HEK293 (cell line): ENCODE measurements around the gene CLMN.

Experiments used
- CTCF ChIA-PET: fragments of 350-600 bp; formaldehyde crosslinking; extraction: SDS; loops from one replicate; lab custom pipeline; 2021; ENCODE audit warnings: antibody characterized with exemption; lab: Yijun Ruan, JAX
- POLR2A ChIA-PET: fragments of 300-600 bp; formaldehyde crosslinking; extraction: SDS; loops from one replicate; lab custom pipeline; 2020; ENCODE audit warnings: antibody characterized with exemption, inconsistent platforms; lab: Yijun Ruan, JAX
- H3K27ac ChIP-seq: fragments of 200-500 bp; sonication (Bioruptor generic); 2 replicates; pipeline ENCODE4 v1.5.1; 2014; ENCODE audit warnings: low read depth, low read length, control low read depth, inconsistent platforms; ENCODE audit errors: extremely low read depth
- H3K36me3 ChIP-seq, 2 experiments: fragments of 200-500 bp in 1 of 2; sonication (Bioruptor generic) in 1 of 2; 1 replicate in 1 of 2; 2 replicates in 1 of 2; pipeline ENCODE4 v1.5.1; 2014 to 2017; ENCODE audit warnings: inconsistent platforms in 2 of 2, low read length in 2 of 2; ENCODE audit not compliant: control insufficient read depth in 2 of 2, insufficient read depth in 1 of 2
- H3K4me1 ChIP-seq: fragments of 200-500 bp; sonication (Bioruptor generic); 2 replicates; pipeline ENCODE4 v1.5.1; 2014; ENCODE audit warnings: mild to moderate bottlenecking, low read length, inconsistent platforms; ENCODE audit not compliant: control insufficient read depth, insufficient read depth
- H3K4me3 ChIP-seq: 2 replicates; pipeline ENCODE4 v1.5.1; 2011; ENCODE audit warnings: low read depth, mild to moderate bottlenecking, control low read depth, low read length, moderate library complexity
- H3K9me3 ChIP-seq: fragments of 200-500 bp; sonication (Bioruptor generic); 2 replicates; pipeline ENCODE4 v1.5.1; 2014; ENCODE audit warnings: low read depth, low read length, inconsistent platforms; ENCODE audit not compliant: control insufficient read depth, insufficient read depth
- GLI4 ChIP-seq: fragments of 450-650 bp; formaldehyde crosslinking; IDR thresholded peaks from 2 replicates; pipeline ENCODE4 v1.5.1; 2016; ENCODE audit warnings: missing biosample characterization, missing genetic modification characterization
- KLF7 ChIP-seq: fragments of 450-650 bp; formaldehyde crosslinking; IDR thresholded peaks from 2 replicates; pipeline ENCODE4 v1.5.1; 2016; ENCODE audit warnings: missing biosample characterization, missing genetic modification characterization, borderline replicate concordance
- TRIM28 ChIP-seq: IDR thresholded peaks from 2 replicates; pipeline ENCODE4 v1.6.1; 2011; ENCODE audit warnings: low read length, control low read depth, borderline replicate concordance
- YY2 ChIP-seq: fragments of 450-650 bp; formaldehyde crosslinking; IDR thresholded peaks from 2 replicates; pipeline ENCODE4 v1.5.1; 2016; ENCODE audit warnings: missing biosample characterization, missing genetic modification characterization
- ZBTB17 ChIP-seq: fragments of 450-650 bp; formaldehyde crosslinking; IDR thresholded peaks from 2 replicates; pipeline ENCODE4 v1.5.1; 2016; ENCODE audit warnings: missing biosample characterization, missing genetic modification characterization
- ZFP37 ChIP-seq: fragments of 450-650 bp; formaldehyde crosslinking; IDR thresholded peaks from 2 replicates; pipeline ENCODE4 v1.5.1; 2016; ENCODE audit warnings: missing biosample characterization, missing genetic modification characterization
- ZIC2 ChIP-seq: fragments of 450-650 bp; formaldehyde crosslinking; IDR thresholded peaks from 2 replicates; pipeline ENCODE4 v1.5.1; 2016; ENCODE audit warnings: missing biosample characterization, missing genetic modification characterization
- ZNF121 ChIP-seq: fragments of 450-650 bp; formaldehyde crosslinking; IDR thresholded peaks from 2 replicates; pipeline ENCODE4 v1.5.1; 2016; ENCODE audit warnings: missing biosample characterization, missing genetic modification characterization
- ZNF133 ChIP-seq: fragments of 450-650 bp; formaldehyde crosslinking; IDR thresholded peaks from 2 replicates; pipeline ENCODE4 v1.5.1; 2016; ENCODE audit warnings: missing biosample characterization, missing genetic modification characterization
- ZNF140 ChIP-seq: fragments of 450-650 bp; formaldehyde crosslinking; IDR thresholded peaks from 2 replicates; pipeline ENCODE4 v1.5.1; 2016; ENCODE audit warnings: missing biosample characterization, missing genetic modification characterization
- ZNF16 ChIP-seq: fragments of 450-650 bp; formaldehyde crosslinking; IDR thresholded peaks from 2 replicates; pipeline ENCODE4 v1.5.1; 2016; ENCODE audit warnings: low read depth, missing biosample characterization, missing genetic modification characterization
- ZNF174 ChIP-seq: fragments of 450-650 bp; formaldehyde crosslinking; IDR thresholded peaks from 2 replicates; pipeline ENCODE4 v1.5.0; 2017; ENCODE audit warnings: missing biosample characterization, mild to moderate bottlenecking, missing genetic modification characterization
- ZNF221 ChIP-seq: fragments of 450-650 bp; formaldehyde crosslinking; IDR thresholded peaks from 2 replicates; pipeline ENCODE4 v1.5.1; 2017; ENCODE audit warnings: missing biosample characterization, missing genetic modification characterization, borderline replicate concordance
- ZNF473 ChIP-seq: fragments of 450-650 bp; formaldehyde crosslinking; IDR thresholded peaks from 2 replicates; pipeline ENCODE4 v1.5.1; 2017; ENCODE audit warnings: missing biosample characterization, missing genetic modification characterization
- ZNF514 ChIP-seq: fragments of 450-650 bp; formaldehyde crosslinking; IDR thresholded peaks from 2 replicates; pipeline ENCODE4 v1.5.1; 2016; ENCODE audit warnings: missing biosample characterization, missing genetic modification characterization
- ZNF548 ChIP-seq: fragments of 450-650 bp; formaldehyde crosslinking; IDR thresholded peaks from 2 replicates; pipeline ENCODE4 v1.5.1; 2016; ENCODE audit warnings: missing biosample characterization, missing genetic modification characterization
- ZNF560 ChIP-seq: fragments of 450-650 bp; formaldehyde crosslinking; IDR thresholded peaks from 2 replicates; pipeline ENCODE4 v1.5.1; 2017; ENCODE audit warnings: missing biosample characterization, missing genetic modification characterization, borderline replicate concordance
- ZNF561 ChIP-seq: fragments of 450-650 bp; IDR thresholded peaks from 2 replicates; pipeline ENCODE4 v1.5.1; 2018; ENCODE audit warnings: missing biosample characterization, missing genetic modification characterization, borderline replicate concordance
- ZNF571 ChIP-seq: fragments of 450-650 bp; formaldehyde crosslinking; IDR thresholded peaks from 2 replicates; pipeline ENCODE4 v1.5.0; 2017; ENCODE audit warnings: missing biosample characterization, missing genetic modification characterization
- ZNF701 ChIP-seq: fragments of 450-650 bp; formaldehyde crosslinking; IDR thresholded peaks from 2 replicates; pipeline ENCODE4 v1.5.1; 2016; ENCODE audit warnings: missing biosample characterization, missing genetic modification characterization
- ZNF777 ChIP-seq: fragments of 450-650 bp; formaldehyde crosslinking; IDR thresholded peaks from 2 replicates; pipeline ENCODE4 v1.5.1; 2017; ENCODE audit warnings: missing biosample characterization, missing genetic modification characterization, borderline replicate concordance
- ZNF830 ChIP-seq: fragments of 450-650 bp; IDR thresholded peaks from 2 replicates; pipeline ENCODE4 v1.5.0; 2018; ENCODE audit warnings: missing biosample characterization, missing genetic modification characterization, low read depth, mild to moderate bottlenecking, moderate library complexity
- TF ChIP-seq, protein P1 (sequence below): fragments of 450-650 bp; formaldehyde crosslinking; IDR thresholded peaks from 2 replicates; pipeline ENCODE4 v1.5.1; 2016; ENCODE audit warnings: missing biosample characterization, missing genetic modification characterization
- TF ChIP-seq, protein P2 (sequence below): fragments of 450-650 bp; IDR thresholded peaks from 2 replicates; pipeline ENCODE4 v1.5.1; 2018; ENCODE audit warnings: missing biosample characterization, missing genetic modification characterization
- TF ChIP-seq, protein P3 (sequence below): fragments of 450-650 bp; formaldehyde crosslinking; conservative IDR thresholded peaks from 2 replicates; pipeline ENCODE4 v1.5.1; 2016; ENCODE audit warnings: low read depth, missing biosample characterization, missing genetic modification characterization

Gene CLMN

DNA sequence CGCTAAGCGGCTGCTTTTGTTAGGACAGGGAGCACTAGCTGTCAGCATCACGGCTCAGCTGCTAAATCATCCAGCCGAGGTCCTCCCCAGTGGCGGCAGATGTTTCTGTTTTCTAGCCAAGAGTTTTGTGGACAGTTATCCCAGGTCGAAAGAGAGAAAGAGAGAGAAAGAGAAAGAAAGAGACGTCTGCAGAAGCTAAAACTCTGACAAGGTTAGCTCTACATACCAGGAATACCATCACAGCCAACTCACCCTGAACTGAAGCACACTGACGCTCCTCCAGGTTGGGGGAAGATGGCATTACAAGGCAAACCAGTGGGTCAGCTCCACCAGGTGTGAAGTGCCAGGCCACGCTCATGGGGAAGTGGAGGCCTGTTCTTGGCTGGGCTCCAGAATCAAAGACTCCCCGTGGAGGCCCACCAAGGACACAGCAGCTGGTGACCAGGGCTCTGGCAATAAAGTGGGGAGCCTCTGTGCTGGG is 97.5 kb downstream of the CLMN start:
- Histone ChIP-seq H3K4me1 (peaks cover 7% of the 10 kb centered on the region), H3K36me3 (no peaks in the 10 kb centered on the region), H3K4me3 (no peak overlapping the region), H3K27ac (no peak overlapping the region), H3K9me3 (no peaks in the 10 kb centered on the region)
- ChIA-PET POLR2A (no interaction called here), CTCF (interaction anchor here (0.7 kb wide), 1 partner anchor 188 kb away, joined by 3 read pairs; no protein-coding TSS in a partner anchor)
- TF ChIP-seq ZNF571 (tag by site-specific recombination) (no peak), ZIC2 (tag by site-specific recombination) (peak; percentile 54)

DNA sequence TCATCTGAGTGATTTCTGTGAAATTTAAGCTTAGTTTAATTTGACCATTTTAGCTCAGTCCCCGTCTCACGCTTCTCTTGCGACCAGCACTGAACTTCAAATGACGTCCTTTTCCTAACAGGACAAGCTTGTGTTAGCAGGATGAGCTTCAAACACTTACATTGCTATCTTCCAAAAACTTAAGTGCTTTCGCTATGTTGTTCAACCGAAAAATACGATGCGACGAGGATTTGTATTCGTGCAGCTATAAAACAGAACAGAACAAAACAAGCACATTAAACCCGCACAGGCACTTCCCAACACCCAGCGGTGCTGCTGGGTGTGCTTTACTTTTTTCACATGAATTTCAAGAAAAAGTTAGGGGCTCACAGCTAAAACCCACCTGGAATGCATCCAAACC is 98.2 kb downstream of the CLMN start:
- Histone ChIP-seq H3K4me1 (no peaks in the 10 kb centered on the region; the same call in 1 of the 2 replicates), H3K9me3 (no peaks in the 10 kb centered on the region), H3K4me3 (no peak overlapping the region), H3K27ac (no peak overlapping the region), H3K36me3 (no peaks in the 10 kb centered on the region)
- TF ChIP-seq GLI4 (tag by site-specific recombination) = no peak
- no peak for TF ChIP-seq ZNF548 (tag by site-specific recombination)
- TF ChIP-seq, protein P1, sequence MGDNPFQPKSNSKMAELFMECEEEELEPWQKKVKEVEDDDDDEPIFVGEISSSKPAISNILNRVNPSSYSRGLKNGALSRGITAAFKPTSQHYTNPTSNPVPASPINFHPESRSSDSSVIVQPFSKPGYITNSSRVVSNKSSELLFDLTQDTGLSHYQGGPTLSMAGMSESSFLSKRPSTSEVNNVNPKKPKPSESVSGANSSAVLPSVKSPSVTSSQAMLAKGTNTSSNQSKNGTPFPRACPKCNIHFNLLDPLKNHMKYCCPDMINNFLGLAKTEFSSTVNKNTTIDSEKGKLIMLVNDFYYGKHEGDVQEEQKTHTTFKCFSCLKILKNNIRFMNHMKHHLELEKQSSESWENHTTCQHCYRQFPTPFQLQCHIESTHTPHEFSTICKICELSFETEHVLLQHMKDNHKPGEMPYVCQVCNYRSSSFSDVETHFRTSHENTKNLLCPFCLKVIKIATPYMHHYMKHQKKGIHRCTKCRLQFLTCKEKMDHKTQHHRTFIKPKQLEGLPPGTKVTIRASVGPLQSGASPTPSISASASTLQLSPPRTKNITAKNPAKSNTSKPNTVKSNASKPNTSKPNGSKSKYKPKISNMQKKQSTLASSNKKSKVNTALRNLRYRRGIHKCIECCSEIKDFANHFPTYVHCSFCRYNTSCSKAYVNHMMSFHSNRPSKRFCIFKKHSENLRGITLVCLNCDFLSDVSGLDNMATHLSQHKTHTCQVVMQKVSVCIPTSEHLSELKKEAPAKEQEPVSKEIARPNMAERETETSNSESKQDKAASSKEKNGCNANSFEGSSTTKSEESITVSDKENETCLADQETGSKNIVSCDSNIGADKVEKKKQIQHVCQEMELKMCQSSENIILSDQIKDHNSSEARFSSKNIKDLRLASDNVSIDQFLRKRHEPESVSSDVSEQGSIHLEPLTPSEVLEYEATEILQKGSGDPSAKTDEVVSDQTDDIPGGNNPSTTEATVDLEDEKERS (tag by site-specific recombination) = no peak
- no peak for TF ChIP-seq TRIM28
- no peak for TF ChIP-seq ZNF221
- TF ChIP-seq ZNF16 (tag by site-specific recombination) = no peak
- TF ChIP-seq ZNF473 = no peak
- no peak for TF ChIP-seq ZNF133 (tag by site-specific recombination)
- no peak for TF ChIP-seq ZNF514 (tag by site-specific recombination)
- TF ChIP-seq, protein P2, sequence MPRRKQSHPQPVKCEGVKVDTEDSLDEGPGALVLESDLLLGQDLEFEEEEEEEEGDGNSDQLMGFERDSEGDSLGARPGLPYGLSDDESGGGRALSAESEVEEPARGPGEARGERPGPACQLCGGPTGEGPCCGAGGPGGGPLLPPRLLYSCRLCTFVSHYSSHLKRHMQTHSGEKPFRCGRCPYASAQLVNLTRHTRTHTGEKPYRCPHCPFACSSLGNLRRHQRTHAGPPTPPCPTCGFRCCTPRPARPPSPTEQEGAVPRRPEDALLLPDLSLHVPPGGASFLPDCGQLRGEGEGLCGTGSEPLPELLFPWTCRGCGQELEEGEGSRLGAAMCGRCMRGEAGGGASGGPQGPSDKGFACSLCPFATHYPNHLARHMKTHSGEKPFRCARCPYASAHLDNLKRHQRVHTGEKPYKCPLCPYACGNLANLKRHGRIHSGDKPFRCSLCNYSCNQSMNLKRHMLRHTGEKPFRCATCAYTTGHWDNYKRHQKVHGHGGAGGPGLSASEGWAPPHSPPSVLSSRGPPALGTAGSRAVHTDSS (tag by site-specific recombination) = no peak
- no peak for TF ChIP-seq ZNF174 (tag by site-specific recombination)
- no peak for TF ChIP-seq ZFP37 (tag by site-specific recombination)
- no peak for TF ChIP-seq ZNF121
- no peak for TF ChIP-seq ZNF830
- TF ChIP-seq ZNF560 (tag by site-specific recombination) = no peak
- TF ChIP-seq ZBTB17 (tag by site-specific recombination) = no peak
- ChIA-PET CTCF (interaction anchor here (0.7 kb wide), 2 partner anchors 12 to 189 kb away, joined by 3 read pairs; no protein-coding TSS in a partner anchor), POLR2A (no interaction called here)

DNA sequence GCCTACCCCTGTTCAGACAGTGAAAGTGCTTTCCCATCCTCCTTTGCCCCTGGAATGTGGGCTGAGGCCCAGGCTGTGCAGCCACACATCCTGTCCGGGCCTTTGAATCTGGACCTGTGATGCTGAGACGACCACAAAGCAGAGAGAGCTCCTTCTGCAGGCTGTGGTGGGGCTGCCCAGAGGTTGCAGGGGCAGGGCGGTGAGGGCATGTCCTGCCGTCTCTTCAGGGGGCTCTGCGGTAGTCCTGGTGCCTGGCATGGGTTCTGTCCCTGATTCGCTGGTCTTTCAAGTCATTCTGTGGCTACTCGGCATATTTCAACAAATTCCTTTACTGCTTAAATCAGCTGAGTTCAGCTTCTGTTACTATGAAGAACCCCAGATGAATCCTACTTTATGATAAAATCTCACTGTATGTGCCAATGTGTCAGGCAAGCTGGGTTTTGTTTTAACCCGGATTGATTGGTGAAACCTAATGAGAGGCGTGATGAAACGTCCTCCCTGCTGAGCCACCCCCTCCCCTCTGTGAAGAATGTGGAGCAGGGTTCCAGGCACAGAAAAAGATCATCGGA is 99.0 kb downstream of the CLMN start:
- Histone ChIP-seq H3K27ac (no peak overlapping the region), H3K36me3 (no peaks in the 10 kb centered on the region), H3K4me1 (no peaks in the 10 kb centered on the region), H3K9me3 (no peaks in the 10 kb centered on the region), H3K4me3 (no peak overlapping the region)
- ChIA-PET CTCF (no interaction called here), POLR2A (no interaction called here)
- TF ChIP-seq, protein P3, sequence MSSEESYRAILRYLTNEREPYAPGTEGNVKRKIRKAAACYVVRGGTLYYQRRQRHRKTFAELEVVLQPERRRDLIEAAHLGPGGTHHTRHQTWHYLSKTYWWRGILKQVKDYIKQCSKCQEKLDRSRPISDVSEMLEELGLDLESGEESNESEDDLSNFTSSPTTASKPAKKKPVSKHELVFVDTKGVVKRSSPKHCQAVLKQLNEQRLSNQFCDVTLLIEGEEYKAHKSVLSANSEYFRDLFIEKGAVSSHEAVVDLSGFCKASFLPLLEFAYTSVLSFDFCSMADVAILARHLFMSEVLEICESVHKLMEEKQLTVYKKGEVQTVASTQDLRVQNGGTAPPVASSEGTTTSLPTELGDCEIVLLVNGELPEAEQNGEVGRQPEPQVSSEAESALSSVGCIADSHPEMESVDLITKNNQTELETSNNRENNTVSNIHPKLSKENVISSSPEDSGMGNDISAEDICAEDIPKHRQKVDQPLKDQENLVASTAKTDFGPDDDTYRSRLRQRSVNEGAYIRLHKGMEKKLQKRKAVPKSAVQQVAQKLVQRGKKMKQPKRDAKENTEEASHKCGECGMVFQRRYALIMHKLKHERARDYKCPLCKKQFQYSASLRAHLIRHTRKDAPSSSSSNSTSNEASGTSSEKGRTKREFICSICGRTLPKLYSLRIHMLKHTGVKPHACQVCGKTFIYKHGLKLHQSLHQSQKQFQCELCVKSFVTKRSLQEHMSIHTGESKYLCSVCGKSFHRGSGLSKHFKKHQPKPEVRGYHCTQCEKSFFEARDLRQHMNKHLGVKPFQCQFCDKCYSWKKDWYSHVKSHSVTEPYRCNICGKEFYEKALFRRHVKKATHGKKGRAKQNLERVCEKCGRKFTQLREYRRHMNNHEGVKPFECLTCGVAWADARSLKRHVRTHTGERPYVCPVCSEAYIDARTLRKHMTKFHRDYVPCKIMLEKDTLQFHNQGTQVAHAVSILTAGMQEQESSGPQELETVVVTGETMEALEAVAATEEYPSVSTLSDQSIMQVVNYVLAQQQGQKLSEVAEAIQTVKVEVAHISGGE (tag by site-specific recombination) = no peak
- no peak for TF ChIP-seq ZNF701 (tag by site-specific recombination)
- TF ChIP-seq YY2 (tag by site-specific recombination) = no peak
- TF ChIP-seq KLF7 (tag by site-specific recombination) = no peak
- no peak for TF ChIP-seq ZNF777 (tag by site-specific recombination)
- TF ChIP-seq ZNF140 (tag by site-specific recombination) = no peak
- TF ChIP-seq ZNF561 (tag by site-specific recombination) = no peak
